Kidney (tissue), 14 donors: ENCODE measurements around the gene CFAP52. TPM values are rescaled to one million over a fixed set of nuclear protein-coding genes. Genes with fewer than 3 reads are reported as not detected.
"Not testable (repeated sequence)": the region's sequence is repeated elsewhere in the genome, so short reads cannot be mapped to it uniquely, and the experiment has no call there.

Experiments
- DNase-seq, 5 donors: peaks; one replicate each; pipeline ENCODE4 v3.0.0-alpha.2; 2013 to 2020
- FAIRE-seq: peaks from 2 replicates; lab custom pipeline; 2012; peaks lifted over from hg19 to GRCh38; lab: Jason Lieb, UNC
- H3K27ac ChIP-seq, 2 donors: one replicate each; pipeline ENCODE4 v1.7.0; 2013; ENCODE audit warnings: low read depth in 2 of 2, low read length in 2 of 2, inconsistent platforms in 1 of 2
- H3K27me3 ChIP-seq: one replicate; pipeline ENCODE4 v1.7.1; 2013; ENCODE audit warnings: low read length, inconsistent platforms; ENCODE audit not compliant: control insufficient read depth, insufficient read depth
- H3K36me3 ChIP-seq, 3 donors: one replicate each; pipeline versions ENCODE4 v1.7.0 to v1.7.1; 2013; ENCODE audit warnings: low read length in 3 of 3, control low read depth in 1 of 3, inconsistent platforms in 1 of 3; ENCODE audit not compliant: insufficient read depth in 3 of 3, control insufficient read depth in 2 of 3
- H3K4me1 ChIP-seq, 3 donors: one replicate each; pipeline versions ENCODE4 v1.7.0 to v1.7.1; 2013; ENCODE audit warnings: low read length in 3 of 3, inconsistent platforms in 1 of 3, low read depth in 1 of 3; ENCODE audit not compliant: control insufficient read depth in 2 of 3, insufficient read depth in 2 of 3
- H3K4me3 ChIP-seq, 3 donors: one replicate each; pipeline versions ENCODE4 v1.7.0 to v1.8.1; 2013; ENCODE audit warnings: low read length in 3 of 3, control low read depth in 1 of 3, inconsistent platforms in 1 of 3
- H3K9ac ChIP-seq, 3 donors: one replicate each; pipeline versions ENCODE4 v1.7.0 to v1.7.1; 2013; ENCODE audit warnings: low read length in 3 of 3, control low read depth in 1 of 3, inconsistent platforms in 1 of 3
- H3K9me3 ChIP-seq, 3 donors: one replicate each; pipeline versions ENCODE4 v1.7.0 to v1.7.1; 2013; ENCODE audit warnings: low read length in 3 of 3, control low read depth in 1 of 3, inconsistent platforms in 1 of 3; ENCODE audit not compliant: control insufficient read depth in 2 of 3, insufficient read depth in 1 of 3
- CTCF ChIP-seq: IDR thresholded peaks from 3 replicates; pipeline ENCODE4 v1.5.1; 2012; ENCODE audit warnings: mild to moderate bottlenecking, moderate library complexity, borderline replicate concordance; ENCODE audit not compliant: insufficient read depth; ENCODE audit errors: extremely low read depth
- intact Hi-C: fragments of 100-400 bp; cut with DNase I; formaldehyde crosslinking; loops from one replicate; pipeline ENCODE4 v1.11.1; 2022
- polyA plus RNA-seq: library from polyadenylated mRNA; stranded (reverse); fragments of 350-450 nt; fragmentation: Illumina TruSeq; extraction: RNeasy Lipid Tissue Mini Kit (QIAGEN cat#74804); gene quantifications from one replicate; pipeline ENCODE4 v1.2.3, GENCODE V29; 2014; ENCODE audit warnings: low read depth, low replicate concordance; ENCODE audit not compliant: insufficient read depth
- total RNA-seq: library from RNA; stranded (reverse); fragmentation: NEBNext Ultra II Directional; extraction: Animal tissue kit (Norgen Biotek cat#: 25700); gene quantifications from one replicate; pipeline ENCODE4 v1.2.1, GENCODE V29; 2021
- donor health status: control.
- donor health status: control.
- donor health status: control.
- donor health status: control.
- donor health status: control.
- donor health status: DM: yes; HTN: yes; CAD: no.
- donor health status: Normal renal cell carcinoma (clear cell type).

Gene CFAP52
- total and polyA plus RNA-seq, 2 donors from 2014 or later = 1.7 TPM; not detected in 1

- no peak for DNase-seq
- Histone ChIP-seq H3K9me3 (no peaks in the 10 kb centered on the region), H3K27ac (no peak overlapping the region), H3K27me3 (no peaks in the 10 kb centered on the region), H3K4me1 (no peaks in the 10 kb centered on the region), H3K4me3 (no peak overlapping the region), H3K36me3 (no peaks in the 10 kb centered on the region), H3K9ac (no peak overlapping the region)
- intact Hi-C loops = no loop called here
- no peak for FAIRE-seq
- no peak for TF ChIP-seq CTCF
Observed at GRCh38 chr17:9587969-9588656, 11.7 kb downstream of the CFAP52 start.

- H3K27ac ChIP-seq = no peak overlapping the region
- DNase-seq (no peak), FAIRE-seq (no peak)
- no peaks in the 10 kb centered on the region for H3K4me1 ChIP-seq
- TF ChIP-seq CTCF = no peak
- H3K36me3 ChIP-seq = no peaks in the 10 kb centered on the region
- no peaks in the 10 kb centered on the region for H3K9me3 ChIP-seq
- no peaks in the 10 kb centered on the region for H3K27me3 ChIP-seq
- intact Hi-C loops = no loop called here
- no peak overlapping the region for H3K4me3 ChIP-seq
- H3K9ac ChIP-seq = no peak overlapping the region
Observed at GRCh38 chr17:9594065-9594464, 17.6 kb downstream of the CFAP52 start.

- H3K9me3 ChIP-seq, H3K27me3 ChIP-seq, FAIRE-seq, H3K27ac ChIP-seq, H3K4me3 ChIP-seq, intact Hi-C loops, H3K9ac ChIP-seq, H3K36me3 ChIP-seq, H3K4me1 ChIP-seq, DNase-seq: not testable (repeated sequence)
Observed at GRCh38 chr17:9597638-9598037, 21.2 kb downstream of the CFAP52 start.

- intact Hi-C loops = no loop called here
- H3K9ac ChIP-seq = no peak overlapping the region
- no peak for TF ChIP-seq CTCF
Observed at GRCh38 chr17:9598661-9599060, 22.2 kb downstream of the CFAP52 start.

GRCh38 chr17:9604583-9604982 is 28.1 kb downstream of the CFAP52 start:
- H3K27me3 ChIP-seq, H3K36me3 ChIP-seq, H3K27ac ChIP-seq, DNase-seq, H3K4me3 ChIP-seq, intact Hi-C loops, H3K9me3 ChIP-seq, H3K9ac ChIP-seq, H3K4me1 ChIP-seq, FAIRE-seq: not testable (repeated sequence)

More at GRCh38 chr17:9598661-9599060, 22.2 kb downstream of the CFAP52 start:
- Histone ChIP-seq H3K36me3 (no peaks in the 10 kb centered on the region), H3K27ac (no peak overlapping the region), H3K27me3 (no peaks in the 10 kb centered on the region), H3K9me3 (no peaks in the 10 kb centered on the region), H3K4me3 (no peak overlapping the region), H3K4me1 (no peaks in the 10 kb centered on the region)
- FAIRE-seq (no peak), DNase-seq (no peak)
